Skeletal muscle tissue (tissue), 4 donors: ENCODE data around the gene AIG1. TPM values are rescaled to one million over a fixed set of nuclear protein-coding genes. Genes with fewer than 3 reads are reported as not detected.
"Not testable (repeated sequence)": the region's sequence is repeated elsewhere in the genome, so short reads cannot be mapped to it uniquely, and the experiment has no call there.

Source experiments
- H3K27ac ChIP-seq: one replicate; pipeline ENCODE4 v1.7.0; 2013; ENCODE audit warnings: mild to moderate bottlenecking, low read depth, low read length, inconsistent platforms
- H3K27me3 ChIP-seq, 3 donors: one replicate each; pipeline ENCODE4 v1.7.0; 2013; ENCODE audit warnings: low read length in 3 of 3; ENCODE audit not compliant: control insufficient read depth in 3 of 3, insufficient read depth in 3 of 3
- H3K36me3 ChIP-seq, 3 donors: one replicate each; pipeline ENCODE4 v1.7.0; 2013; ENCODE audit warnings: low read length in 3 of 3; ENCODE audit not compliant: control insufficient read depth in 3 of 3, insufficient read depth in 3 of 3
- H3K4me1 ChIP-seq, 3 donors: one replicate each; pipeline ENCODE4 v1.7.0; 2013; ENCODE audit warnings: low read length in 3 of 3, mild to moderate bottlenecking in 3 of 3; ENCODE audit not compliant: control insufficient read depth in 3 of 3, insufficient read depth in 3 of 3
- H3K4me3 ChIP-seq, 3 donors: one replicate each; pipeline ENCODE4 v1.7.0; 2013; ENCODE audit warnings: low read length in 3 of 3
- H3K9ac ChIP-seq, 3 donors: one replicate each; pipeline ENCODE4 v1.7.0; 2013; ENCODE audit warnings: low read length in 3 of 3, mild to moderate bottlenecking in 3 of 3, moderate library complexity in 2 of 3, low read depth in 1 of 3
- H3K9me3 ChIP-seq, 3 donors: one replicate each; pipeline ENCODE4 v1.7.0; 2013; ENCODE audit warnings: low read length in 3 of 3; ENCODE audit not compliant: control insufficient read depth in 3 of 3
- total RNA-seq: library from RNA; depleted of rRNA; stranded (reverse); fragments of >200 nt; gene quantifications from one replicate; pipeline ENCODE4 v1.2.3, GENCODE V29; 2014
- donor health status: Osteomylitis.

Gene AIG1
- 31.3 TPM for total RNA-seq

GRCh38 chr6:143060806-143061596, at the start of gene AIG1:
AIG1 (plus strand) TSS chr6:143060889; CDS start chr6:143060926, 37 bp downstream.
- peaks cover 15 to 28% (median 19%) of the 10 kb centered on the region in 3 donors for H3K4me1 ChIP-seq
- H3K9me3 ChIP-seq = no peaks in the 10 kb centered on the region
- H3K9ac ChIP-seq = peak within 1 kb of the TSS; percentile 84 to 93 (median 86)
- H3K27me3 ChIP-seq = no peaks in the 10 kb centered on the region
- peak within 1 kb of the TSS; percentile 98 for H3K27ac ChIP-seq
- peak within 1 kb of the TSS; percentile 84 to 88 (median 87) for H3K4me3 ChIP-seq
- H3K36me3 ChIP-seq = no peaks in the 10 kb centered on the region

- Histone ChIP-seq H3K4me3 (no peak overlapping the region), H3K4me1 (no peaks in the 10 kb centered on the region), H3K27me3 (no peaks in the 10 kb centered on the region), H3K27ac (no peak overlapping the region), H3K9me3 (no peaks in the 10 kb centered on the region), H3K36me3 (no peaks in the 10 kb centered on the region), H3K9ac (no peak overlapping the region)
Observed at GRCh38 chr6:143014764-143015163, 45.9 kb upstream of the AIG1 start.

- Histone ChIP-seq H3K9me3 (no peaks in the 10 kb centered on the region), H3K9ac (no peak overlapping the region), H3K36me3 (no peaks in the 10 kb centered on the region), H3K4me1 (no peaks in the 10 kb centered on the region), H3K4me3 (no peak overlapping the region), H3K27ac (no peak overlapping the region), H3K27me3 (no peaks in the 10 kb centered on the region)
Observed at GRCh38 chr6:143015300-143015706, 45.4 kb upstream of the AIG1 start.

GRCh38 chr6:143018955-143019354, 41.7 kb upstream of the AIG1 start:
- no peaks in the 10 kb centered on the region for H3K27me3 ChIP-seq
- no peak overlapping the region for H3K4me3 ChIP-seq
- no peaks in the 10 kb centered on the region for H3K36me3 ChIP-seq
- no peaks in the 10 kb centered on the region for H3K9me3 ChIP-seq
- H3K27ac ChIP-seq = no peak overlapping the region
- H3K9ac ChIP-seq = no peak overlapping the region
- no peaks in the 10 kb centered on the region for H3K4me1 ChIP-seq

- H3K9ac ChIP-seq, H3K4me1 ChIP-seq, H3K27ac ChIP-seq, H3K9me3 ChIP-seq, H3K4me3 ChIP-seq, H3K27me3 ChIP-seq, H3K36me3 ChIP-seq: not testable (repeated sequence)
Observed at GRCh38 chr6:143020862-143021261, 39.8 kb upstream of the AIG1 start.

GRCh38 chr6:143021543-143021942, 39.1 kb upstream of the AIG1 start:
- no peak overlapping the region for H3K27ac ChIP-seq
- H3K9ac ChIP-seq = no peak overlapping the region
- no peaks in the 10 kb centered on the region for H3K36me3 ChIP-seq
- no peaks in the 10 kb centered on the region for H3K9me3 ChIP-seq
- H3K4me1 ChIP-seq = no peaks in the 10 kb centered on the region
- H3K27me3 ChIP-seq = no peaks in the 10 kb centered on the region
- no peak overlapping the region for H3K4me3 ChIP-seq

- no peak overlapping the region for H3K27ac ChIP-seq
- no peak overlapping the region for H3K4me3 ChIP-seq
- H3K36me3 ChIP-seq = no peaks in the 10 kb centered on the region
- H3K4me1 ChIP-seq = no peaks in the 10 kb centered on the region
- no peaks in the 10 kb centered on the region for H3K9me3 ChIP-seq
- H3K9ac ChIP-seq = no peak overlapping the region
- no peaks in the 10 kb centered on the region for H3K27me3 ChIP-seq
Observed at GRCh38 chr6:143022587-143022986, 38.1 kb upstream of the AIG1 start.

- H3K4me1 ChIP-seq = no peaks in the 10 kb centered on the region
- no peaks in the 10 kb centered on the region for H3K27me3 ChIP-seq
- H3K27ac ChIP-seq = no peak overlapping the region
- no peak overlapping the region for H3K4me3 ChIP-seq
- no peaks in the 10 kb centered on the region for H3K36me3 ChIP-seq
- H3K9ac ChIP-seq = no peak overlapping the region
- H3K9me3 ChIP-seq = no peaks in the 10 kb centered on the region
Observed at GRCh38 chr6:143023695-143024094, 37.0 kb upstream of the AIG1 start.

GRCh38 chr6:143024977-143025376, 35.7 kb upstream of the AIG1 start:
- Histone ChIP-seq H3K9ac (no peak overlapping the region), H3K4me1 (no peaks in the 10 kb centered on the region), H3K36me3 (no peaks in the 10 kb centered on the region), H3K4me3 (no peak overlapping the region), H3K27ac (no peak overlapping the region), H3K9me3 (no peaks in the 10 kb centered on the region), H3K27me3 (no peaks in the 10 kb centered on the region)

- H3K4me3 ChIP-seq = no peak overlapping the region
- no peak overlapping the region for H3K9ac ChIP-seq
- no peak overlapping the region for H3K27ac ChIP-seq
- no peaks in the 10 kb centered on the region for H3K36me3 ChIP-seq
- no peaks in the 10 kb centered on the region for H3K4me1 ChIP-seq
- no peaks in the 10 kb centered on the region for H3K27me3 ChIP-seq
- H3K9me3 ChIP-seq = no peaks in the 10 kb centered on the region
Observed at GRCh38 chr6:143026696-143027449, 33.8 kb upstream of the AIG1 start.
